ENCODE data around the gene RSBN1. TPM values are rescaled to one million over a fixed set of nuclear protein-coding genes. Genes with fewer than 3 reads are reported as not detected.

Gene RSBN1
- total RNA-seq, 1 experiment from 2014 or later, result 16.6 TPM

GRCh38 chr1:113836534-113836933 is 24.3 kb upstream of the RSBN1 start:
- H3K4me2 ChIP-seq (ENCODE audit: low read length), result no peak overlapping the region
- ChIA-PET RAD21 (ENCODE audit: low non-redundant PET in 1 of 2, low total read pairs in 2 of 2, uncharacterized antibody in 2 of 2, unreplicated experiment in 2 of 2) (no interaction called here), POLR2A (no interaction called here), CTCF (interaction anchor here (0.8 to 2.1 kb wide), 6 partner anchors 47 to 1205 kb away, joined by 3 to 11 read pairs (median 5); partner anchors contain the start of gene OLFML3)
- H4K20me1 ChIP-seq (ENCODE audit: insufficient read depth), result no peaks in the 10 kb centered on the region
- H2AFZ ChIP-seq (ENCODE audit: low read depth, low read length, poor library complexity, severe bottlenecking), result no peak overlapping the region
- intact Hi-C loops (cut with micrococcal nuclease), result loop anchor here (5.0 to 10.0 kb wide), 4 partner anchors 66 to 1118 kb away; partner anchors contain the start of gene AP4B1
- H3K4me1 ChIP-seq (ENCODE audit: control insufficient read depth in 1 of 2, insufficient read depth in 2 of 2, low read length in 2 of 2), result no peaks in the 10 kb centered on the region
- no peak overlapping the region for H3K4me3 ChIP-seq (replicated peaks in 1 of 2; ENCODE audit: low read depth in 1 of 2, low read length in 2 of 2)
- no peaks in the 10 kb centered on the region for H3K9me2 ChIP-seq (ENCODE audit: insufficient read depth)
- no peak for DNase-seq (ENCODE audit: low read depth, low spot score)
- no peak overlapping the region for H3K9ac ChIP-seq (ENCODE audit: low read length)
- H3K27ac ChIP-seq (ENCODE audit: low read depth, low read length), result no peak overlapping the region
- no TSS peak for BruUV-seq (replicated peaks)
- no peaks in the 10 kb centered on the region for H3K27me3 ChIP-seq (ENCODE audit: insufficient read depth, low read length)
- TF ChIP-seq ZNF274 (IDR thresholded peaks at IDR 0.05; ENCODE audit: low read depth, low read length), result no peak
- no peak for TF ChIP-seq SIN3A (IDR thresholded peaks at IDR 0.05; ENCODE audit: low read depth)
- TF ChIP-seq TCF7L2 (IDR thresholded peaks at IDR 0.05; ENCODE audit: borderline replicate concordance, extremely low read depth, insufficient read depth, insufficient read length), result no peak
- TF ChIP-seq JUND (IDR thresholded peaks at IDR 0.05), result no peak
- TF ChIP-seq CEBPB (IDR thresholded peaks at IDR 0.05; ENCODE audit: low read depth), result no peak
- TF ChIP-seq POLR2AphosphoS5 (IDR thresholded peaks at IDR 0.05; ENCODE audit: low read depth, low read length), result no peak
- TF ChIP-seq CTCF (IDR thresholded peaks at IDR 0.05 in 2 of 3, conservative IDR thresholded peaks at IDR 0.05 in 1 of 3; ENCODE audit: borderline replicate concordance in 1 of 3, insufficient read depth in 1 of 3, low read depth in 2 of 3, low read length in 2 of 3), result no peak
- no peak for TF ChIP-seq REST (IDR thresholded peaks at IDR 0.05; ENCODE audit: low read depth)
- no peak for TF ChIP-seq SP1 (IDR thresholded peaks at IDR 0.05; ENCODE audit: low read depth)
- no peak for TF ChIP-seq EZH2 (IDR thresholded peaks at IDR 0.05)
- no peak for TF ChIP-seq EGR1 (IDR thresholded peaks at IDR 0.05; ENCODE audit: low read depth)
- no peaks in the 10 kb centered on the region for H3K9me3 ChIP-seq (ENCODE audit: control insufficient read depth in 1 of 2, insufficient read depth in 1 of 2, low read depth in 1 of 2, low read length in 2 of 2)
- no peak for ATAC-seq
- no peaks in the 10 kb centered on the region for H3K36me3 ChIP-seq (ENCODE audit: control insufficient read depth in 1 of 2, insufficient read depth in 2 of 2, low read length in 2 of 2)
- H3K79me2 ChIP-seq (ENCODE audit: insufficient read depth, low read length), result no peaks in the 10 kb centered on the region
